ENCODE results near the gene TRERF1.
"Not testable (repeated sequence)": the region's sequence is repeated elsewhere in the genome, so short reads cannot be mapped to it uniquely, and the experiment has no call there.

The TRERF1 gene

DNA sequence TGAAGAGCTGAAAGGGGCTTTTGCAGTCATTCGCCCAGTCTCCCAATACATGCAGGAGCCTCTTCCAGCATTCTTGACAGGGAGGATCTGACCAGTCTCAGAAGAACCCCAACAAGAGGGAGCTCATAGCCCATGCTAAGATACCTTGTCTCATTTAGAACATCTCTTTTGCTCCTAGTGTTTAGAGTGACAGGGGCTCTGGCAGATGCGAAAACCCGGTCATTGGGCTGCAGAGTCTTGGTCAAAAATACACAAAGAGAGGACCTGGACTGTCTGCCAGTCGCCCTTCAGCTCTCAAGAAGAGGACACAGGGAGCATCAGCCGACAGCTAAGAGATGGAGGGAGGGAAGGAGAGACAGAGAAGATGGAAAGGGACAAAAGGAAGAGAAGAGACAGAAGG lies 257.7 kb downstream of the TRERF1 start:
- no peak for DNase-seq (ENCODE audit: low read depth)
- no peak overlapping the region for H3K4me3 ChIP-seq (ENCODE audit: low read length)
- TF ChIP-seq, protein P1, sequence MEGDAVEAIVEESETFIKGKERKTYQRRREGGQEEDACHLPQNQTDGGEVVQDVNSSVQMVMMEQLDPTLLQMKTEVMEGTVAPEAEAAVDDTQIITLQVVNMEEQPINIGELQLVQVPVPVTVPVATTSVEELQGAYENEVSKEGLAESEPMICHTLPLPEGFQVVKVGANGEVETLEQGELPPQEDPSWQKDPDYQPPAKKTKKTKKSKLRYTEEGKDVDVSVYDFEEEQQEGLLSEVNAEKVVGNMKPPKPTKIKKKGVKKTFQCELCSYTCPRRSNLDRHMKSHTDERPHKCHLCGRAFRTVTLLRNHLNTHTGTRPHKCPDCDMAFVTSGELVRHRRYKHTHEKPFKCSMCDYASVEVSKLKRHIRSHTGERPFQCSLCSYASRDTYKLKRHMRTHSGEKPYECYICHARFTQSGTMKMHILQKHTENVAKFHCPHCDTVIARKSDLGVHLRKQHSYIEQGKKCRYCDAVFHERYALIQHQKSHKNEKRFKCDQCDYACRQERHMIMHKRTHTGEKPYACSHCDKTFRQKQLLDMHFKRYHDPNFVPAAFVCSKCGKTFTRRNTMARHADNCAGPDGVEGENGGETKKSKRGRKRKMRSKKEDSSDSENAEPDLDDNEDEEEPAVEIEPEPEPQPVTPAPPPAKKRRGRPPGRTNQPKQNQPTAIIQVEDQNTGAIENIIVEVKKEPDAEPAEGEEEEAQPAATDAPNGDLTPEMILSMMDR (conservative IDR thresholded peaks at IDR 0.05; ENCODE audit: low read depth, low read length): no peak

DNA sequence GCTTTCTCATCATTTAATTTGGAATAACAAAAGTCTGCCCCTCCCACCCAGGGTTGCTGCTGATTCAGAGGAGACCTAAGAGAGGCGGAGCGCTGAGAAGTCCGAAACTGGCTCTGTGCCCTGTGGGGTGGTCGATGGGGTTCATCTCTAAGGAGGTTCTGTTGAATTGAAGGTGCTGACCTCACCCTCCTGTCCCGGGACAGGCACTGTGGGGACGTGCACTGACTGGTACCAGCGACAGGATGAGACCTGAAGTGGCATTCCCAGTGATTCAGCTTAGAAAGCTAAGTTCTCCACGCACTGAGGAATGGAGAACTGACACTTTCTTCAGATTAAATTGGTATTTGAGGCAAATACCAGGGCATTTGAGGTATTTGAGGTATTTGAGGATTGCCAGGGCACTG lies 258.2 kb downstream of the TRERF1 start:
- TF ChIP-seq, protein P1 (conservative IDR thresholded peaks at IDR 0.05; ENCODE audit: low read depth, low read length): no peak
- peak overlapping the region; percentile 18 for H3K4me3 ChIP-seq (ENCODE audit: low read length)
- peak; percentile 78 for DNase-seq (ENCODE audit: low read depth)

DNA sequence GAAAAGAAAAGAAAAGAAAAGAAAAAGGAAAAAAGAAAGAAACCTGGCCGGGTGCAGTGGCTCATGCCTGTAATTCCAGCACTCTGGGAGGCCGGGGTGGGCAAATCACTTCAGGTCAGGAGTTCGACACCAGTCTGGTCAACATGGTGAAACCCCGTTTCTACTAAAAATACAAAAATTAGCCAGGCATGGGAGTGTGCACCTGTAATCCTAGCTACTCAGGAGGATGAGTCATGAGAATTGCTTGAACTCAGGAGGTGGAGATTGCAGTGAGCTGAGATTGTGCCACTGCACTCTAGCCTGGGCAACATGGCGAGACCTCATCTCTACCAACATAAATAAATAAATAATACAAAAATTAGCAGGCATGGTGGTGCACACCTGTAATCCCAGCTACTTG lies 259.3 kb downstream of the TRERF1 start:
- DNase-seq (ENCODE audit: low read depth); H3K4me3 ChIP-seq (ENCODE audit: low read length): not testable (repeated sequence)

DNA sequence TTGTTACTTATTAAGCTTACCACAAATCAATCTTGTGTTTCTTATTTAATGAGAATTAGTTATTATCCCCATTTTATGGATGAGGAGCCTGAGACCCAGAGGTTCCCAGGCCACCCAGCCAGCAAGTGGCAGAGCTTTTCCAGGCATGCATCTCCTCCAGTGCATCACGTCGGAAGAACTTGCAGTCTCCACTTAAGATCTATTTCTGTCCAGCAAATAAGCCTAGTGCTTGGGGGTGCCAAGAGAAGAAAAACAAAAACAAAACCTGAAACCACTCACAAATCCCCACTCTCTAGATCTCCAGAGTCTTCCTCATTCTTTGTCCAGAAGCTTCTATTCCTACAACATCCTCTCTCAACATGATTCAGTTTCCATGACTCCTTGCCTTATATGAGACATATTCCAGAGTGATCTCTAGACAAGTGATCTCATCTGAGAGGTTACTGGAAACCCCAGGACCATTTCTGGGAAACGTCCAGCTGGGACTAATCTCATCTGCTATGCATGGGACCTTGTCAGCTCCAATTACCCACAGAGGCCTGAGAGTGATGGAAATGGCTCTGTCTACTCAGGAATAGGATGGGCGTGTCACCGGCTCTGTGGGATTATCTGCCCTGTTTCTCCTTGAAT lies 261.1 kb downstream of the TRERF1 start:
- DNase-seq (ENCODE audit: low read depth): peak; percentile 75
- H3K4me3 ChIP-seq (ENCODE audit: low read length): no peak overlapping the region
- TF ChIP-seq, protein P1 (conservative IDR thresholded peaks at IDR 0.05; ENCODE audit: low read depth, low read length): no peak

DNA sequence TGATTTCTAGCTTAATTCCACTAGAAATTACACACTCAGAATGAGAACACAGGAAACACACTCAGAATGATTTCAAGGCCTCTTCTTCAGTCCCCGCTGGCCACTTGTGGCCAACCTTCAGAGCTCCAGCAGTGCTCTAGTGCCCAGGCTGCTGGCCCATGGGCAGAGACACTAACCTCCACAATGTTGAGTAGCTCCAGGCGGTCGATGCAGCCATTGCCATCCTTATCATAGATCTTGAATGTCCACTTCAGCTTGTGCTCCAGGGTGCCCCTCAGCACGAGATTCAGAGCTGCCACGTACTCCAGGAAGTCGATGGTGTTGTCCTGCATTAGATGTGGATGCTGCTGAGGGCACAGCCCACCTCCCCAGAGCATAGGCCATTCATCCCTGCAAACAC lies 263.3 kb downstream of the TRERF1 start:
- H3K4me3 ChIP-seq (ENCODE audit: low read length): no peak overlapping the region
- DNase-seq (ENCODE audit: low read depth): no peak
- TF ChIP-seq, protein P1 (conservative IDR thresholded peaks at IDR 0.05; ENCODE audit: low read depth, low read length): no peak

DNA sequence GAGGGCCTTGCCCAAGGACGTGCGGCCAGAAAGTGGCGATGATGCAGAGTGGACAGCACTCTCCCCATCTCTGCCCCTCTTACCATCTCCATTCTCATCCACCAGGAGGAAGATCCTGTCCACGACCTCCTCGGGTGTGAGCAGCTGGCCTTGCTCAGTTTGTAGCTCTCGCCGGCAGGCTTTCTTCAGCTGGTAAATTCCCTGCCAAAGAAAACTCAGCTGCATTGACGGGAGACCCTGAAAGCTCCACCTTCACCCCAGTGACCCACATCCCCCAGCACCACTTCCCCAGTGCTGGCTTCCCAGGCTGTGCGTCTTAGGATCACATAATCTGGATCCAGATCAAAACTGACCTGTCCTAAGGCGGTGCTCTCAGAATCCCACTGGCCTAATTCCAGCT lies 266.1 kb downstream of the TRERF1 start:
- no peak overlapping the region for H3K4me3 ChIP-seq (ENCODE audit: low read length)
- DNase-seq (ENCODE audit: low read depth): no peak
- TF ChIP-seq, protein P1 (conservative IDR thresholded peaks at IDR 0.05; ENCODE audit: low read depth, low read length): no peak

DNA sequence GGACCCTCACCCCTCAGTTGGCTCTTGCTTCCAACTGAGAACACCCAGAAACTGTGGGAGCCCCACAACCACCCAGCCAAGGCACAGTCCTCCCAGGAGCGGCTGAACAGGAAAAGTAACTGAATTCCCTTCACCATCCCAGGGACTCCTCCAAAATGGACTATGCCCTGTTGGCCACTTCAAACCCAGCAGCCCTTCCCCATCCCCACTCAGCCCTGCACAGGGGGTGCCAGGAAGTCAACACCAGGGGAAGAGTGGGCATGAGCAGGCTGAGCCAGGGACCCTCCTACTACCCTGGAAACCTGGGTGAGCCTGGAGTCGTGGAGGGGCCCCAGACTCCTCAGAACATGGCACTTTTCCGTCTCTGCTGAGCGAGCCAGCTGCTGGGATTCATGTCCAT lies 267.3 kb downstream of the TRERF1 start:
- no peak overlapping the region for H3K4me3 ChIP-seq (ENCODE audit: low read length)
- TF ChIP-seq, protein P1 (conservative IDR thresholded peaks at IDR 0.05; ENCODE audit: low read depth, low read length): no peak
- no peak for DNase-seq (ENCODE audit: low read depth)

All from retinal pigment epithelial cell (primary cell).